ENCODE measurements around the gene NUP210.

GRCh38 chr3:13394363-13394762, 25.8 kb downstream of the NUP210 start:
- TF ChIP-seq, protein P1, sequence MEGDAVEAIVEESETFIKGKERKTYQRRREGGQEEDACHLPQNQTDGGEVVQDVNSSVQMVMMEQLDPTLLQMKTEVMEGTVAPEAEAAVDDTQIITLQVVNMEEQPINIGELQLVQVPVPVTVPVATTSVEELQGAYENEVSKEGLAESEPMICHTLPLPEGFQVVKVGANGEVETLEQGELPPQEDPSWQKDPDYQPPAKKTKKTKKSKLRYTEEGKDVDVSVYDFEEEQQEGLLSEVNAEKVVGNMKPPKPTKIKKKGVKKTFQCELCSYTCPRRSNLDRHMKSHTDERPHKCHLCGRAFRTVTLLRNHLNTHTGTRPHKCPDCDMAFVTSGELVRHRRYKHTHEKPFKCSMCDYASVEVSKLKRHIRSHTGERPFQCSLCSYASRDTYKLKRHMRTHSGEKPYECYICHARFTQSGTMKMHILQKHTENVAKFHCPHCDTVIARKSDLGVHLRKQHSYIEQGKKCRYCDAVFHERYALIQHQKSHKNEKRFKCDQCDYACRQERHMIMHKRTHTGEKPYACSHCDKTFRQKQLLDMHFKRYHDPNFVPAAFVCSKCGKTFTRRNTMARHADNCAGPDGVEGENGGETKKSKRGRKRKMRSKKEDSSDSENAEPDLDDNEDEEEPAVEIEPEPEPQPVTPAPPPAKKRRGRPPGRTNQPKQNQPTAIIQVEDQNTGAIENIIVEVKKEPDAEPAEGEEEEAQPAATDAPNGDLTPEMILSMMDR (IDR thresholded peaks at IDR 0.05), result no peak
- no peak for TF ChIP-seq POLR2A (IDR thresholded peaks at IDR 0.05)
